GM15510 (cell line): ENCODE results near the gene CHRNA5.

ENCODE experiments used
- POLR2A ChIP-seq: IDR thresholded peaks from 3 replicates; pipeline ENCODE4 v1.6.1; 2011; ENCODE audit warnings: borderline replicate concordance; ENCODE audit not compliant: insufficient read length; ENCODE audit errors: extremely low read depth

Gene CHRNA5

GRCh38 chr15:78552597-78552996 lies 12.7 kb upstream of the CHRNA5 start:
- TF ChIP-seq POLR2A = no peak

- no peak for TF ChIP-seq POLR2A
Measured at GRCh38 chr15:78561490-78561889, 3.8 kb upstream of the CHRNA5 start.

GRCh38 chr15:78563092-78563491 lies 2.2 kb upstream of the CHRNA5 start:
- no peak for TF ChIP-seq POLR2A

GRCh38 chr15:78564743-78565096 lies 600 bp upstream of the CHRNA5 start:
- no peak for TF ChIP-seq POLR2A

- no peak for TF ChIP-seq POLR2A
Measured at GRCh38 chr15:78565951-78566774, 843 bp downstream of the CHRNA5 start.

GRCh38 chr15:78567531-78567930 lies 2.2 kb downstream of the CHRNA5 start:
- no peak for TF ChIP-seq POLR2A

- no peak for TF ChIP-seq POLR2A
Measured at GRCh38 chr15:78570710-78571109, 5.4 kb downstream of the CHRNA5 start.

GRCh38 chr15:78571382-78571781 lies 6.1 kb downstream of the CHRNA5 start:
- no peak for TF ChIP-seq POLR2A

- no peak for TF ChIP-seq POLR2A
Measured at GRCh38 chr15:78573416-78573815, 8.1 kb downstream of the CHRNA5 start.

- TF ChIP-seq POLR2A = no peak
Measured at GRCh38 chr15:78574944-78575343, 9.6 kb downstream of the CHRNA5 start.

- no peak for TF ChIP-seq POLR2A
Measured at GRCh38 chr15:78597583-78597982, 32.3 kb downstream of the CHRNA5 start.

GRCh38 chr15:78598348-78598747 lies 33.0 kb downstream of the CHRNA5 start:
- TF ChIP-seq POLR2A = no peak

GRCh38 chr15:78599189-78599588 lies 33.9 kb downstream of the CHRNA5 start:
- TF ChIP-seq POLR2A = no peak

- TF ChIP-seq POLR2A = no peak
Measured at GRCh38 chr15:78603467-78603866, 38.1 kb downstream of the CHRNA5 start.

- TF ChIP-seq POLR2A = no peak
Measured at GRCh38 chr15:78604420-78604819, 39.1 kb downstream of the CHRNA5 start.

GRCh38 chr15:78605201-78605600 lies 39.9 kb downstream of the CHRNA5 start:
- TF ChIP-seq POLR2A = no peak

- no peak for TF ChIP-seq POLR2A
Measured at GRCh38 chr15:78605680-78606079, 40.4 kb downstream of the CHRNA5 start.

- no peak for TF ChIP-seq POLR2A
Measured at GRCh38 chr15:78614021-78614420, 48.7 kb downstream of the CHRNA5 start.

- no peak for TF ChIP-seq POLR2A
Measured at GRCh38 chr15:78615151-78615589, 49.9 kb downstream of the CHRNA5 start.
